ENCODE data around the gene ROBO1. TPM values are rescaled to one million over a fixed set of nuclear protein-coding genes. Genes with fewer than 3 reads are reported as not detected.

The ROBO1 gene
- total RNA-seq, 1 donor = 69.8 TPM

DNA sequence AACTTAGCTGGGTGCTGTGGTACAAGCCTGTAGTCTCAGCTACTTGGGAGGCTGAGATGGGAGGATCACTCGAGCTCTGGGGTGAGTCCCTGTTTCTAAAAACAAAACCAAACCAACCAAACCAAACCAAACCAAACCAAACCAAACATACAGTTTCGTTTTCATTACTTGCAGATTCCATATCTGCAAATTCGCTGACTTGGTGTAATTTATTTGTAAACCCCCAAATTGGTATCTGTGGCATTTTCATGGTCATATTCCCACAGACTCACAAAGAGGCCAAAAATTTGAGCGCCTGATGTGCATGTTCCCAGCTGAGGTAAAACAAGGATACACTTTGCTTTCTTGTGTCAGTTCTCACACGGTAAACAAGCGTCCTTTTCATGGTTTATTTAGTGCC is 1138.3 kb downstream of the ROBO1 start:
- H3K4me2 ChIP-seq (ENCODE audit: insufficient read depth, low read length) = no peak overlapping the region
- H3K9me3 ChIP-seq (ENCODE audit: low read depth, low read length) = no peaks in the 10 kb centered on the region
- H3K79me2 ChIP-seq (ENCODE audit: insufficient read depth, low read length) = no peaks in the 10 kb centered on the region
- H3K27me3 ChIP-seq (ENCODE audit: insufficient read depth, low read length) = no peaks in the 10 kb centered on the region
- H3K27ac ChIP-seq (ENCODE audit: low read depth, low read length) = no peak overlapping the region
- no peak overlapping the region for H2AFZ ChIP-seq (ENCODE audit: low read length)
- H4K20me1 ChIP-seq (ENCODE audit: insufficient read depth, low read length) = no peaks in the 10 kb centered on the region
- TF ChIP-seq, protein P1, sequence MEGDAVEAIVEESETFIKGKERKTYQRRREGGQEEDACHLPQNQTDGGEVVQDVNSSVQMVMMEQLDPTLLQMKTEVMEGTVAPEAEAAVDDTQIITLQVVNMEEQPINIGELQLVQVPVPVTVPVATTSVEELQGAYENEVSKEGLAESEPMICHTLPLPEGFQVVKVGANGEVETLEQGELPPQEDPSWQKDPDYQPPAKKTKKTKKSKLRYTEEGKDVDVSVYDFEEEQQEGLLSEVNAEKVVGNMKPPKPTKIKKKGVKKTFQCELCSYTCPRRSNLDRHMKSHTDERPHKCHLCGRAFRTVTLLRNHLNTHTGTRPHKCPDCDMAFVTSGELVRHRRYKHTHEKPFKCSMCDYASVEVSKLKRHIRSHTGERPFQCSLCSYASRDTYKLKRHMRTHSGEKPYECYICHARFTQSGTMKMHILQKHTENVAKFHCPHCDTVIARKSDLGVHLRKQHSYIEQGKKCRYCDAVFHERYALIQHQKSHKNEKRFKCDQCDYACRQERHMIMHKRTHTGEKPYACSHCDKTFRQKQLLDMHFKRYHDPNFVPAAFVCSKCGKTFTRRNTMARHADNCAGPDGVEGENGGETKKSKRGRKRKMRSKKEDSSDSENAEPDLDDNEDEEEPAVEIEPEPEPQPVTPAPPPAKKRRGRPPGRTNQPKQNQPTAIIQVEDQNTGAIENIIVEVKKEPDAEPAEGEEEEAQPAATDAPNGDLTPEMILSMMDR (IDR thresholded peaks at IDR 0.05; ENCODE audit: extremely low read depth, low read depth, low read length) = no peak
- no peak overlapping the region for H3K4me3 ChIP-seq (ENCODE audit: insufficient read depth, low read length)
- no peaks in the 10 kb centered on the region for H3K4me1 ChIP-seq (ENCODE audit: insufficient read depth, low read length)
- H3K36me3 ChIP-seq (ENCODE audit: insufficient read depth, low read length) = peaks cover 5% of the 10 kb centered on the region
- DNase-seq (ENCODE audit: insufficient read length, low spot score, missing footprints) = no peak

DNA sequence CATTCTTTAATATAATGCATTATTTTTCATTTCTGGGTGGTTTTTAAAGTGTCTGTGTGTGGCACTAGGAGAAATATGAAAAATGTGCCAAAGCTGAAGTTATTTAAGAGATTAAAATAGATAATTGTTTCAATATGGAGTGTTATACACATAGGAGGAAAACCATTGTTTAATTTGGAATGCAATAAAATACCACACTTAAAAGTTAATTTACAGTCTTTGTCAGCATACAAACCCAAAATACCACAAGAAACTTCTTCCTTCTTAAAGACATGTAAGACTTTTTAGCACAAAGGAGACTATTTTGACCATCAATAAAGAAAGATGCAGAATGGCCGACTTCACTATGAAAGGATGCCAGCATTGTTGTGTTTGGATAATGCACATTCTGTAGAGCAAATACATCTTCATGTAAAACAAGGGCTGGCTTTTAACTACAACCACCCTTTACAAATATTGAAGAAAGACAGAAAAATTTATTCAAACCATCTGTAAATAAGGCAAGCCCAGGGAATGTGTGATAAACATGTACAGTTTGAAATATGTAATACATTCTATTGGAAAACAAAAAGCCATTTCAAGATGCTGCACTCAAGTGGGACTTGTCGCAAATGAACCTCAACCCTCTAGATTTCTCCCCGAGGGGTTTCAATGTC is 1146.6 kb downstream of the ROBO1 start:
- Histone ChIP-seq H2AFZ (ENCODE audit: low read length) (no peak overlapping the region), H3K4me2 (ENCODE audit: insufficient read depth, low read length) (no peak overlapping the region), H3K36me3 (ENCODE audit: insufficient read depth, low read length) (no peaks in the 10 kb centered on the region), H3K4me1 (ENCODE audit: insufficient read depth, low read length) (no peaks in the 10 kb centered on the region), H3K4me3 (ENCODE audit: insufficient read depth, low read length) (no peak overlapping the region), H3K9me3 (ENCODE audit: low read depth, low read length) (no peaks in the 10 kb centered on the region), H3K27me3 (ENCODE audit: insufficient read depth, low read length) (no peaks in the 10 kb centered on the region), H4K20me1 (ENCODE audit: insufficient read depth, low read length) (no peaks in the 10 kb centered on the region), H3K79me2 (ENCODE audit: insufficient read depth, low read length) (no peaks in the 10 kb centered on the region), H3K27ac (ENCODE audit: low read depth, low read length) (no peak overlapping the region)
- no peak for DNase-seq (ENCODE audit: insufficient read length, low spot score, missing footprints)
- TF ChIP-seq, protein P1 (IDR thresholded peaks at IDR 0.05; ENCODE audit: extremely low read depth, low read depth, low read length) = no peak

DNA sequence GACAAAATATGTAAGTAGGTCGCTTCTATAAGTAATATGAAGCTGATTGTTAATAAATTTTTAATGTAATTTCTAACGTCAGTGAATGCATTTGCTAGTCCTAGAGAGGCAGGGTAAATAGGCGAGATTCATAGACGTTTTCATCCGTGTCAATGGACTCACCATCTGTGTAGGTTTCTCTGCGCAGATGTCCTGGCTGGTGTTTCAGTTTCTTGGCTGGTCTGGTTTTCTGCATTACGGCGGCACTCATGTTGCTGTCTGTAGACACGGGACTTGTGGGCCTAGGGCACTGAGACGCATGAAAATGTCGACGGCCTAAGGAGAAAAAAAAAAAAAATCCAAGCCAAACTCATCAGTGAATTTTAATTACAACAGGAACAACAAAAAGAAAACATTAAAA is 1153.3 kb downstream of the ROBO1 start:
- no peaks in the 10 kb centered on the region for H4K20me1 ChIP-seq (ENCODE audit: insufficient read depth, low read length)
- no peaks in the 10 kb centered on the region for H3K79me2 ChIP-seq (ENCODE audit: insufficient read depth, low read length)
- TF ChIP-seq, protein P1 (IDR thresholded peaks at IDR 0.05; ENCODE audit: extremely low read depth, low read depth, low read length) = no peak
- H3K27ac ChIP-seq (ENCODE audit: low read depth, low read length) = no peak overlapping the region
- DNase-seq (ENCODE audit: insufficient read length, low spot score, missing footprints) = no peak
- no peaks in the 10 kb centered on the region for H3K9me3 ChIP-seq (ENCODE audit: low read depth, low read length)
- no peaks in the 10 kb centered on the region for H3K4me1 ChIP-seq (ENCODE audit: insufficient read depth, low read length)
- H3K4me2 ChIP-seq (ENCODE audit: insufficient read depth, low read length) = no peak overlapping the region
- no peak overlapping the region for H3K4me3 ChIP-seq (ENCODE audit: insufficient read depth, low read length)
- no peaks in the 10 kb centered on the region for H3K27me3 ChIP-seq (ENCODE audit: insufficient read depth, low read length)
- H3K36me3 ChIP-seq (ENCODE audit: insufficient read depth, low read length) = no peaks in the 10 kb centered on the region
- H2AFZ ChIP-seq (ENCODE audit: low read length) = no peak overlapping the region

DNA sequence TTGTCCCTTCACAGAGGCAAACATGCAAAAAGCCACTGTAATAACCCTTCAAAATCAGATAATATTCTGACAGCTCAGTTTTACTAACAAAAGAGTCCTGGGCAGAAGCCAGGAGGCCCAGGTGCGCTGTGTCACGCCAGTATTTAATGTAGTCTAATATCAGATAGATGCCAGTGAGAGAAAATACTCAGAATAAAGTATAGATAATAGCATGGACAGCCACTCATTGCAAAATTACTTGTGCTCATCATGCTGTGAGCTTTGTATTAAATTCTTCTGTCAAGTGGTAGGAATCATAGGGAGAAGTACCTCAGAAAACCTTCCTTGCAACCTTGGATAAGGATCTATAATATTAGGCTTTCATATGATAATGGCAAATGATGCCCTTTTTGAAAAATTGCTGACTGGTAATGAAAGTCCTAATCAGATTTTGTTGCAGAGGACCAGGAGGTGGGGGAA is 1154.3 kb downstream of the ROBO1 start:
- no peak for DNase-seq (ENCODE audit: insufficient read length, low spot score, missing footprints)
- H4K20me1 ChIP-seq (ENCODE audit: insufficient read depth, low read length) = no peaks in the 10 kb centered on the region

More for the DNA sequence above, 1154.3 kb downstream of the ROBO1 start:
- TF ChIP-seq, protein P1 (IDR thresholded peaks at IDR 0.05; ENCODE audit: extremely low read depth, low read depth, low read length) = no peak
- Histone ChIP-seq H3K4me1 (ENCODE audit: insufficient read depth, low read length) (no peaks in the 10 kb centered on the region), H3K79me2 (ENCODE audit: insufficient read depth, low read length) (no peaks in the 10 kb centered on the region), H3K4me3 (ENCODE audit: insufficient read depth, low read length) (no peak overlapping the region), H3K36me3 (ENCODE audit: insufficient read depth, low read length) (no peaks in the 10 kb centered on the region), H3K4me2 (ENCODE audit: insufficient read depth, low read length) (no peak overlapping the region), H3K27me3 (ENCODE audit: insufficient read depth, low read length) (no peaks in the 10 kb centered on the region), H3K9me3 (ENCODE audit: low read depth, low read length) (no peaks in the 10 kb centered on the region), H3K27ac (ENCODE audit: low read depth, low read length) (no peak overlapping the region), H2AFZ (ENCODE audit: low read length) (no peak overlapping the region)
